T-helper 2 cell treated with Interferon-gamma antibody and Interleukin-4, amounts not matched to agents 5 μg/mL and 100 μg/mL, for 36 hours (primary cell): ENCODE measurements around the gene NCLN.
A peak's percentile ranks its signal among the peaks of the same experiment; 100 is the strongest.
"Not testable (repeated sequence)": the region's sequence is repeated elsewhere in the genome, so short reads cannot be mapped to it uniquely, and the experiment has no call there.

Experiments used
- DNase-seq: peaks from one replicate; pipeline ENCODE4 v3.0.0; 2021; ENCODE audit warnings: low spot score
- H3K27ac Mint-ChIP-seq: one replicate; pipeline ENCODE4 v1.8.0; 2021; ENCODE audit warnings: mild to moderate bottlenecking, mixed read lengths
- H3K27me3 Mint-ChIP-seq: one replicate; pipeline ENCODE4 v1.8.0; 2021; ENCODE audit warnings: low read depth, mixed read lengths
- H3K36me3 Mint-ChIP-seq: one replicate; pipeline ENCODE4 v1.8.0; 2021; ENCODE audit warnings: low read depth, mixed read lengths
- H3K4me1 Mint-ChIP-seq: one replicate; pipeline ENCODE4 v1.8.0; 2021; ENCODE audit warnings: low read depth, mixed read lengths
- H3K4me3 Mint-ChIP-seq: one replicate; pipeline ENCODE4 v1.8.0; 2022; ENCODE audit warnings: mild to moderate bottlenecking, moderate library complexity, mixed read lengths
- H3K9me3 Mint-ChIP-seq: one replicate; pipeline ENCODE4 v1.8.0; 2021; ENCODE audit warnings: mixed read lengths

The NCLN gene

GRCh38 chr19:3149526-3150505 is 35.9 kb upstream of the NCLN start:
- Mint-ChIP-seq H3K27me3 (no peaks in the 10 kb centered on the region), H3K4me1 (peaks cover 17% of the 10 kb centered on the region), H3K27ac (peak overlapping the region; percentile 56), H3K36me3 (peaks cover 33% of the 10 kb centered on the region), H3K4me3 (no peak overlapping the region), H3K9me3 (no peaks in the 10 kb centered on the region)
- no peak for DNase-seq

- no peaks in the 10 kb centered on the region for H3K27me3 Mint-ChIP-seq
- no peak overlapping the region for H3K4me3 Mint-ChIP-seq
- H3K4me1 Mint-ChIP-seq, result peaks cover 15% of the 10 kb centered on the region
- no peaks in the 10 kb centered on the region for H3K9me3 Mint-ChIP-seq
- no peak overlapping the region for H3K27ac Mint-ChIP-seq
- peaks cover 31% of the 10 kb centered on the region for H3K36me3 Mint-ChIP-seq
- DNase-seq, result no peak
Observed at GRCh38 chr19:3150739-3151329, 34.9 kb upstream of the NCLN start.

GRCh38 chr19:3151563-3152418 is 33.9 kb upstream of the NCLN start:
- Mint-ChIP-seq H3K9me3 (no peaks in the 10 kb centered on the region), H3K4me1 (peaks cover 13% of the 10 kb centered on the region), H3K27me3 (no peaks in the 10 kb centered on the region), H3K4me3 (no peak overlapping the region), H3K27ac (no peak overlapping the region), H3K36me3 (peaks cover 26% of the 10 kb centered on the region)
- DNase-seq, result no peak

- Mint-ChIP-seq H3K4me1 (peaks cover 14% of the 10 kb centered on the region), H3K27me3 (no peaks in the 10 kb centered on the region), H3K27ac (no peak overlapping the region), H3K9me3 (no peaks in the 10 kb centered on the region), H3K36me3 (peaks cover 27% of the 10 kb centered on the region), H3K4me3 (no peak overlapping the region)
- no peak for DNase-seq
Observed at GRCh38 chr19:3152419-3152780, 33.3 kb upstream of the NCLN start.

- Mint-ChIP-seq H3K27ac (no peak overlapping the region), H3K4me1 (peaks cover 18% of the 10 kb centered on the region), H3K36me3 (peaks cover 33% of the 10 kb centered on the region), H3K4me3 (no peak overlapping the region), H3K9me3 (no peaks in the 10 kb centered on the region), H3K27me3 (no peaks in the 10 kb centered on the region)
- DNase-seq, result no peak
Observed at GRCh38 chr19:3153286-3154230, 32.2 kb upstream of the NCLN start.

DNA sequence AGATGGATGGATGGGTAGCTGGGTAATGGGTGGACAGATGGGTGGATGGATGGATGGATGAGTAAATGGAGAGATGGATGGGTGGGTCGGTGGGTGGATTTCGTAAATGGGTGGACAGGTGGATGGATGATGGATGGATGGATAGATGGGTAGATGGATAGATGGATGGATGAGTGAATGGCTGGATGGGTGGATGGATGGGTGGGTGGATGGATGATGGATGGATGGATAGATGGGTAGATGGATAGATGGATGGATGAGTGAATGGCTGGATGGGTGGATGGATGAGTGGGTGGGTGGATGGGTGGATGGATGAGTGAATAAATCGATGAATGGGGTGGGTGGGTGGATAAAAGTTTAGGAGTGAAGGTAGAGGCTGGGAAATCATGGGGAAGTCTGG is 31.3 kb upstream of the NCLN start:
- H3K4me1 Mint-ChIP-seq, result peaks cover 12% of the 10 kb centered on the region
- not testable (repeated sequence) for H3K9me3 Mint-ChIP-seq, H3K27me3 Mint-ChIP-seq, DNase-seq, H3K4me3 Mint-ChIP-seq, H3K27ac Mint-ChIP-seq
- peaks cover 32% of the 10 kb centered on the region for H3K36me3 Mint-ChIP-seq

DNA sequence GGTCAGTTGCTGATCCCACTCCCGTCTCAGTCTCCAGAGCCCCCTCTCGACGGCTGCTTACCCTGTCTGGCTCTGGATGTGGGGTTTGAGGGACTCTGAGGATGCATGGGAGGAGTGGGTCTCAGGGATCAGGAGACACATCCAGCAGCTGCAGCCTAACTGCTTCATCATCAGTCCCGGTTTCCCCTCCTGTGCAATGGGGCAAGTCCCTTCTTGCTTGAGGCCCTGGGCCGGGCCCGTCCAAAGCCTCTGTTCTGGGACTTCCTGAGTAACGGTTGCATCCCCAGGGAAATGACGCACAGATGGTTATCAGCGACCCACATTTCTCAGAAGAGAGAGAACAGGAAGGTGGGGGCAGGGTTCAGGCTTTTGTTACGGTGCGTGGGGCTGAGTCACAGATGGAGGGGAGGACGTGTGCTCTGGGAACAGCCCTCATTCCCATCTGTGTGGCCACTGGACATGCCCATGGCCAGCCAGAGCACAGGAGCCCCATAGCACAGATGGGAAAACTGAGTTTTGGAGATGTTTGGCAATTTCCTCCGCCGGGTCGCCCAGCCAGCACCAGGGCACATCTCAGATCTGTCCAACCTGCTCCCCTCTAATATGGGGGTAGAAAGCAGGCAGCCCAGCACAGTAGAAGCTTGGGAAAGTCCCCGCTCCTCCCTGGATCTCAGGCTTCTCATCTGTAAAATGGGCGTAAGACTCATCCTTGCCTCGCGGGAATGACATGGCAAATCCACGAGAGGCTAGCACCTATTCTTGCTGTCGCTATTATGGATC is 30.6 kb upstream of the NCLN start:
- no peak overlapping the region for H3K27ac Mint-ChIP-seq

DNA sequence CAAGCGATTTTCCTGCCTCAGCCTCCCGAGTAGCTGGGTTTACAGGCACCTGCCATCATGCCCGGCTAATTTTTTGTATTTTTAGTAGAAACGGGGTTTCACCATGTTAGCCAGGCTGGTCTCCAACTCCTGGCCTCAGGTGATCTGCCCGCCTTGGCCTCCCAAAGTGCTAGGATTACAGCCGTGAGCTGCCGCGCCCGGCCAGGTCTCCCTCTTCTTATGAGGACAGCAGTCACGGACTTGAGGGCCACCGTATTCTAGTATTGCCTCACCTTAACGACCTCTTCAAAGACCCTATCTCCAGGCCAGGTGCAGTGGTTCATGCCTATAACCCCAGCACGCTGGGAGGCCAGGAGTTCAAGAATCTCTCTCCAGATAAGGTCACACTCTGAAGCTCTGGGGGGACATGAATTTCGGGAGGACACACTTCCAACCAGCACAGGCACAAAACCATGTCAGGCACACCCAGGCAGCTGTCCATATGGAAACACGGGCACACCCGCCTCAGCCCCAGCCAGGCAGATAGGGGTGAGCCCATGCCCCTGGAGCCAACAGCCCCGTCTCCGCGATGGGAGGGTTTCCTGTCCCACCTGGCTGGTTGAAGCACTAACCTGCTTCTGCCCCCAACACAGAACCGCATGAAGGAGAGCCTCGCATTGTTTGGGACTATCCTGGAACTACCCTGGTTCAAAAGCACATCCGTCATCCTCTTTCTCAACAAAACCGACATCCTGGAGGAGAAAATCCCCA is 28.5 kb upstream of the NCLN start:
- Mint-ChIP-seq H3K27ac (peak overlapping the region; percentile 67), H3K9me3 (peaks cover 7% of the 10 kb centered on the region), H3K27me3 (no peaks in the 10 kb centered on the region), H3K4me1 (peaks cover 20% of the 10 kb centered on the region), H3K36me3 (peaks cover 47% of the 10 kb centered on the region), H3K4me3 (no peak overlapping the region)
- no peak for DNase-seq

More for the DNA sequence above, 30.6 kb upstream of the NCLN start:
- Mint-ChIP-seq H3K9me3 (peaks cover 2% of the 10 kb centered on the region), H3K4me3 (no peak overlapping the region), H3K36me3 (peaks cover 32% of the 10 kb centered on the region), H3K27me3 (no peaks in the 10 kb centered on the region), H3K4me1 (peaks cover 10% of the 10 kb centered on the region)
- peak; percentile 94 for DNase-seq

DNA sequence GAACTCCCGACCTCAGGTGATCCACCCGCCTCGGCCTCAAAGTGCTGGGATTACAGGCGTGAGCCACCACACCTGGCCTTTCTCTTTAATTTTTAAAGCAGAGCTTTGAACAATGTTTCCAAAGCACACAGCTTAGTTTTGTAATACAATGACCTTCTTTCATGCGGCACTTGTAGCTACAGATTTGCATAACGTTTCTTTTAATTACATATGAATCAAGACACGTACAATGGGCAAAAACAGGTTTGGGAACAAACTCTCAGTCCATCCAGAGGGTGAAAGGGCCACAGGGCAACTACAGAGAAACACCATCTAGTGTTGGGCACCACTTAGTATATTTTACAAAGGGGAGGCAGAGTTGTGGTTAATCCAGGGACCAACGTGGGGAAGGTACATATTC is 26.2 kb upstream of the NCLN start:
- Mint-ChIP-seq H3K27ac (no peak overlapping the region), H3K4me3 (no peak overlapping the region), H3K4me1 (peaks cover 30% of the 10 kb centered on the region), H3K9me3 (peaks cover 9% of the 10 kb centered on the region), H3K27me3 (no peaks in the 10 kb centered on the region), H3K36me3 (peaks cover 67% of the 10 kb centered on the region)
- no peak for DNase-seq

DNA sequence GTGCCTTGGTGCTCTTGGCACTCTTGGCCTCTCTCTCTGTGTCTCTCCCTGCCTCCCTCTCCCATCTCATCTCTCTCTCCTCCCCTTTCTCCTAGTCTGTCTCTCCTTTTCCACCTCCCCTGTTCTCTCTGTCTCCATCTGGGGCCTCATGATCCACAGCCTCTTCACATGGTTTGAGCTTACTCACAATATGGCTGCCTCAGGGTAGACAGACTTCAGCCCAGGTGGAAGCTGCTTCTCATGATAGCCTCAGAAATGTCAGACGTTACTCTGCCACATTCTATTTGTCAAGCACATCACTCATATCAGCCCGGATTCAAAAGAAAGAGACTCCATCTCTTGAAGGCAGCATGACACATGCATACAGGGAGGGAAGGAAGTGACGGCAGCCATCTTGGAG is 25.5 kb upstream of the NCLN start:
- Mint-ChIP-seq H3K36me3 (peaks cover 72% of the 10 kb centered on the region), H3K4me1 (peaks cover 32% of the 10 kb centered on the region), H3K9me3 (peaks cover 10% of the 10 kb centered on the region), H3K27ac (peak overlapping the region; percentile 37), H3K4me3 (no peak overlapping the region), H3K27me3 (no peaks in the 10 kb centered on the region)
- DNase-seq, result no peak

DNA sequence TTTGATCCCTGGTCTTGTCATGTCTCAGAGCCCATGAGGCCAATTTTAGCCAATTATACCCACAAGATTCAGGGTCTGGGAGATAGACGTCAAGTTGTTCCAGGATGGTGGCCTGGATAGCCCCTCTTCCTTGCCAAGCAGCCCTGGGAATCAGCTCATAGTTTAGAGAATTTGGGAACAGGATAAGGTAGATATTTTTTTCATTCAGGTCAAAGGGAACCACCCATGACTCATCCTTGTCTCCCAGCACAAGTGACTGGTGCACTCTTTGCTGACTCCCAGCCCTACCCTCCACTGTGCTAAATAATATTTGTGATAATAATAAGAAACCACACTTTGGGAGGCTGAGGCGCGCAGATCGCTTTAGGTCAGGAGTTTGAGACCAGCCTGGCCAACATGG is 24.3 kb upstream of the NCLN start:
- H3K4me1 Mint-ChIP-seq, result peaks cover 37% of the 10 kb centered on the region
- H3K36me3 Mint-ChIP-seq, result peaks cover 82% of the 10 kb centered on the region
- no peak for DNase-seq
- peak overlapping the region; percentile 67 for H3K27ac Mint-ChIP-seq
- H3K9me3 Mint-ChIP-seq, result peaks cover 15% of the 10 kb centered on the region
- H3K27me3 Mint-ChIP-seq, result no peaks in the 10 kb centered on the region
- no peak overlapping the region for H3K4me3 Mint-ChIP-seq
